ENCODE results near the gene ADAM12. TPM values are rescaled to one million over a fixed set of nuclear protein-coding genes. Genes with fewer than 3 reads are reported as not detected.

The ADAM12 gene
- total and polyA plus RNA-seq, 2 experiments from 2014 or later = 0.13 to 0.87 TPM

- no peak overlapping the region for H3K4me3 ChIP-seq
- no peak overlapping the region for H2AFZ ChIP-seq
- Mint-ChIP-seq H3K36me3 (ENCODE audit: low read depth) (no peaks in the 10 kb centered on the region), H3K4me1 (no peaks in the 10 kb centered on the region), H3K9me3 (no peaks in the 10 kb centered on the region), H3K27me3 (ENCODE audit: insufficient read depth, low read depth, poor library complexity) (no peaks in the 10 kb centered on the region), H3K27ac (no peak overlapping the region), H3K4me3 (no peak overlapping the region)
- H3K36me3 ChIP-seq (ENCODE audit: insufficient read depth) = no peaks in the 10 kb centered on the region
- peaks cover 18% of the 10 kb centered on the region; the same call in 1 of the 2 replicates for H3K9me2 ChIP-seq (ENCODE audit: insufficient read depth)
- no peaks in the 10 kb centered on the region for H3F3A ChIP-seq (replicated peaks; ENCODE audit: low read depth)
- ATAC-seq (no peak), DNase-seq (ENCODE audit: low spot score) (no peak)
- no peaks in the 10 kb centered on the region for H3K79me2 ChIP-seq (replicated peaks; ENCODE audit: insufficient read depth)
- H3K27ac ChIP-seq (ENCODE audit: low read depth) = no peak overlapping the region
- no peaks in the 10 kb centered on the region for H3K27me3 ChIP-seq (ENCODE audit: insufficient read depth)
- no peaks in the 10 kb centered on the region for H4K20me1 ChIP-seq (replicated peaks; ENCODE audit: insufficient read depth)
- H3K4me2 ChIP-seq = no peak overlapping the region
- no peak for TF ChIP-seq NANOG (IDR thresholded peaks at IDR 0.05; ENCODE audit: borderline replicate concordance)
- TF ChIP-seq ETS1 (IDR thresholded peaks at IDR 0.05) = no peak
- TF ChIP-seq ZNF462 (CRISPR knock-in tag; IDR thresholded peaks at IDR 0.05) = no peak
- TF ChIP-seq STAT1 (IDR thresholded peaks at IDR 0.05; ENCODE audit: unreplicated experiment) = no peak
- TF ChIP-seq POLR2AphosphoS5 (IDR thresholded peaks at IDR 0.05; ENCODE audit: low read depth) = no peak
- no peak for TF ChIP-seq CREB1 (CRISPR knock-in tag; IDR thresholded peaks at IDR 0.05; ENCODE audit: low read depth)
- no peak for TF ChIP-seq CTCF (conservative IDR thresholded peaks at IDR 0.05; ENCODE audit: low read depth in 2 of 2)
- TF ChIP-seq JUNB (IDR thresholded peaks at IDR 0.05; ENCODE audit: unreplicated experiment) = no peak
- no peak for TF ChIP-seq EZH2phosphoT487 (IDR thresholded peaks at IDR 0.05; ENCODE audit: unreplicated experiment)
- no peak for TF ChIP-seq REST (IDR thresholded peaks at IDR 0.05; ENCODE audit: unreplicated experiment)
- TF ChIP-seq ZNF331 (CRISPR knock-in tag; IDR thresholded peaks at IDR 0.05; ENCODE audit: low read depth) = no peak
- no peak for TF ChIP-seq ZNF114 (CRISPR knock-in tag; IDR thresholded peaks at IDR 0.05)
- TF ChIP-seq EZH2 (IDR thresholded peaks at IDR 0.05; ENCODE audit: low read depth, unreplicated experiment) = no peak
- H3K4me1 ChIP-seq (ENCODE audit: insufficient read depth) = no peaks in the 10 kb centered on the region
These were observed 76.1 kb downstream of the ADAM12 start for GRCh38 chr10:126312167-126312566.
